ENCODE data around the gene ZMYND19. TPM values are rescaled to one million over a fixed set of nuclear protein-coding genes. Genes with fewer than 3 reads are reported as not detected.
"Not testable (repeated sequence)": the region's sequence is repeated elsewhere in the genome, so short reads cannot be mapped to it uniquely, and the experiment has no call there.

The ZMYND19 gene
- total and polyA plus RNA-seq, 2 of the 4 experiments (the other 2 are of a cell fraction), result 14.3 to 21.4 TPM

- Histone ChIP-seq H3K4ac (ENCODE audit: low read depth, low read length) (no peak overlapping the region), H4K20me1 (ENCODE audit: insufficient read depth, low read length) (peaks cover 12% of the 10 kb centered on the region; the same call in 1 of the 2 replicates), H2AK9ac (replicated peaks; ENCODE audit: low read depth, low read length, poor library complexity) (no peak overlapping the region), H4K8ac (ENCODE audit: low read depth in 2 of 2, low read length in 2 of 2) (no peak overlapping the region), H3K18ac (ENCODE audit: low read depth, low read length) (no peak overlapping the region), H2AFZ (replicated peaks; ENCODE audit: low read length, poor library complexity) (no peak overlapping the region), H3K23ac (ENCODE audit: low read depth, low read length) (no peak overlapping the region), H2BK15ac (ENCODE audit: low read depth, low read length) (no peak overlapping the region), H3K9ac (ENCODE audit: low read depth, low read length) (no peak overlapping the region), H3K4me3 (ENCODE audit: insufficient read depth, low read depth, low read length) (no peak overlapping the region), H2AK5ac (ENCODE audit: low read depth, low read length) (no peak overlapping the region), H3K4me1 (ENCODE audit: control insufficient read depth, insufficient read depth, low read length) (peaks cover 5% of the 10 kb centered on the region; the same call in 1 of the 2 replicates), H2BK20ac (ENCODE audit: low read depth, low read length) (no peak overlapping the region), H3K14ac (replicated peaks; ENCODE audit: low read depth, low read length) (no peak overlapping the region), H3K27me3 (ENCODE audit: control insufficient read depth, insufficient read depth, low read length) (no peaks in the 10 kb centered on the region), H3K9me3 (ENCODE audit: control insufficient read depth, insufficient read depth, low read length) (no peaks in the 10 kb centered on the region), H3K9me1 (ENCODE audit: insufficient read depth, low read length) (no peaks in the 10 kb centered on the region), H3K79me1 (ENCODE audit: low read depth in 1 of 2, low read length in 2 of 2) (peaks cover 13 to 33% of the 10 kb centered on the region in 2 experiments), H3K36me3 (ENCODE audit: control insufficient read depth, insufficient read depth, low read length) (peaks cover 28% of the 10 kb centered on the region), H4K5ac (ENCODE audit: low read depth, low read length) (no peak overlapping the region), H3K56ac (ENCODE audit: extremely low read depth, insufficient read depth, low read length) (no peak overlapping the region), H3K4me2 (ENCODE audit: low read depth, low read length) (no peak overlapping the region), H2BK120ac (ENCODE audit: low read depth, low read length) (no peak overlapping the region), H4K91ac (ENCODE audit: insufficient read depth, low read depth, low read length) (no peak overlapping the region), H3K27ac (ENCODE audit: insufficient read depth, low read length) (no peak overlapping the region), H2BK5ac (ENCODE audit: low read depth, low read length, poor library complexity, severe bottlenecking) (no peak overlapping the region)
- DNase-seq (no peak), ATAC-seq (ENCODE audit: low read depth) (no peak)
- ChIA-PET POLR2A (ENCODE audit: unreplicated experiment) (no interaction called here), CTCF (no interaction called here)
- dilution Hi-C loops (cut with HindIII; ENCODE audit: low sequenced_read_pairs, unreplicated experiment) (no loop called here), intact Hi-C loops (cut with micrococcal nuclease) (no loop called here), in situ Hi-C loops (cut with MboI; ENCODE audit: low sequenced_read_pairs) (no loop called here)
- TF ChIP-seq MAFK (IDR thresholded peaks at IDR 0.05; ENCODE audit: low read depth, low read length) (no peak), MXI1 (IDR thresholded peaks at IDR 0.05; ENCODE audit: borderline replicate concordance, low read depth, low read length) (no peak), CHD1 (IDR thresholded peaks at IDR 0.05; ENCODE audit: low read depth, low read length) (no peak)
- no CpG with 5 or more reads among the region's 1 CpG for WGBS, 2 experiments (ENCODE audit: extremely low coverage in 2 of 2, insufficient read length in 1 of 2)
- no TSS peak for BruUV-seq (replicated peaks)
Measured at GRCh38 chr9:137554349-137554748, 36.0 kb downstream of the ZMYND19 start.

- H3K27me3 ChIP-seq (ENCODE audit: control insufficient read depth, insufficient read depth, low read length); H4K91ac ChIP-seq (ENCODE audit: insufficient read depth, low read depth, low read length); BruUV-seq (replicated peaks); H4K5ac ChIP-seq (ENCODE audit: low read depth, low read length); H3K4me3 ChIP-seq (ENCODE audit: insufficient read depth, low read depth, low read length); DNase-seq; H3K9me1 ChIP-seq (ENCODE audit: insufficient read depth, low read length); POLR2A ChIA-PET (ENCODE audit: unreplicated experiment); H3K4ac ChIP-seq (ENCODE audit: low read depth, low read length); H3K18ac ChIP-seq (ENCODE audit: low read depth, low read length); H3K14ac ChIP-seq (replicated peaks; ENCODE audit: low read depth, low read length); H2BK5ac ChIP-seq (ENCODE audit: low read depth, low read length, poor library complexity, severe bottlenecking); H3K56ac ChIP-seq (ENCODE audit: extremely low read depth, insufficient read depth, low read length); H2AK5ac ChIP-seq (ENCODE audit: low read depth, low read length); H2BK120ac ChIP-seq (ENCODE audit: low read depth, low read length); H3K9ac ChIP-seq (ENCODE audit: low read depth, low read length); H2BK15ac ChIP-seq (ENCODE audit: low read depth, low read length); H3K4me2 ChIP-seq (ENCODE audit: low read depth, low read length); ATAC-seq (ENCODE audit: low read depth); CTCF ChIA-PET; H3K23ac ChIP-seq (ENCODE audit: low read depth, low read length); in situ Hi-C loops (cut with MboI; ENCODE audit: low sequenced_read_pairs); H4K8ac ChIP-seq (ENCODE audit: low read depth in 2 of 2, low read length in 2 of 2); H2AFZ ChIP-seq (replicated peaks; ENCODE audit: low read length, poor library complexity); H2AK9ac ChIP-seq (replicated peaks; ENCODE audit: low read depth, low read length, poor library complexity); H3K27ac ChIP-seq (ENCODE audit: insufficient read depth, low read length); intact Hi-C loops (cut with micrococcal nuclease); H3K9me3 ChIP-seq (ENCODE audit: control insufficient read depth, insufficient read depth, low read length); dilution Hi-C loops (cut with HindIII; ENCODE audit: low sequenced_read_pairs, unreplicated experiment); H2BK20ac ChIP-seq (ENCODE audit: low read depth, low read length); H3K4me1 ChIP-seq (ENCODE audit: control insufficient read depth, insufficient read depth, low read length): not testable (repeated sequence)
- H3K79me1 ChIP-seq (ENCODE audit: low read depth in 1 of 2, low read length in 2 of 2), result peaks cover 13 to 33% of the 10 kb centered on the region in 2 experiments
- H3K36me3 ChIP-seq (ENCODE audit: control insufficient read depth, insufficient read depth, low read length), result peaks cover 27% of the 10 kb centered on the region
- WGBS, 2 experiments (ENCODE audit: extremely low coverage in 2 of 2, insufficient read length in 1 of 2), result 94% methylated on average over 3 of the region's 10 CpGs; no CpG with 5 or more reads in 1 of the 2 experiments
- H4K20me1 ChIP-seq (ENCODE audit: insufficient read depth, low read length), result peaks cover 12% of the 10 kb centered on the region; the same call in 1 of the 2 replicates
Measured at GRCh38 chr9:137553654-137554053, 36.7 kb downstream of the ZMYND19 start.
